Measurements from ENCODE around the gene FAM217B.
"Not testable (repeated sequence)": the region's sequence is repeated elsewhere in the genome, so short reads cannot be mapped to it uniquely, and the experiment has no call there.

FAM217B gene

GRCh38 chr20:59939052-59939878 is 924 bp upstream of the FAM217B start:
- DNase-seq, result no peak

- peak; percentile 36 for DNase-seq
These were observed 385 bp upstream of the FAM217B start for GRCh38 chr20:59939879-59940128.

DNA sequence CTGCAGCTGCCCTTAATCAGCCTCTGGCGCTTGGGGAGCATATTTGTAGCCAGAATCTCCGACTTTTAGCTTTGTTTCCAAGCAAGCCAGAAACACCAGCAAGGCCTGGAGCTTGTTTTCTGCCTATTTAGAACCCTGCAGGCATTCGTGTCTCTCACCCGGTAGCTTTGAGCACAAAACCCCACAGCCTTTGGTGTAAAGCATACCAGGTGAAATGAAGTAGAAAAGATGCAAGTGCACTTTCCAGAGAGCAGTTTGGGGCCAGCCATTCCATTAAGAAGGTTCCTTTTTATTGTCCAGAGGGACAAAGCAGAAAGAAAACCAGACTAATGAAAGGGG is 736 bp downstream of the FAM217B start:
- DNase-seq, result no peak

DNA sequence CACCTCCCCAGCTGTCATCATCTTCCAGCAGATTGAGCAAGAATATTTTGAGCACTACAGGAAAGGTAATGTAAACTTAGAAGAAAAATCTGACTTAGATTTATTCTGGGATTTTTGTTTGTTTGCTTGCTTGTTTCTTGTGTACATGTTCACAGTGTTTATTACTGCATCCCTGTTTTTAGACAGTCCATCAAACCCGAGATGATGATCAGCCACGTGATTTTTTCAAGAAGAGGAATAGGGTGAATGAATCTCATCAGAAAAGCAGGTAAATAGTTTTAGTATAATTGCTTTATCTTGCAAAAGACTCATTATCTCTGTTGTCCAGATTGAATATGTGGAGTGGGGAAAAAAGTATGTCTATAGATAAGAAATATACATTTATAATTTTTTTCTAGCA is 2.1 kb downstream of the FAM217B start:
- DNase-seq, result no peak

DNA sequence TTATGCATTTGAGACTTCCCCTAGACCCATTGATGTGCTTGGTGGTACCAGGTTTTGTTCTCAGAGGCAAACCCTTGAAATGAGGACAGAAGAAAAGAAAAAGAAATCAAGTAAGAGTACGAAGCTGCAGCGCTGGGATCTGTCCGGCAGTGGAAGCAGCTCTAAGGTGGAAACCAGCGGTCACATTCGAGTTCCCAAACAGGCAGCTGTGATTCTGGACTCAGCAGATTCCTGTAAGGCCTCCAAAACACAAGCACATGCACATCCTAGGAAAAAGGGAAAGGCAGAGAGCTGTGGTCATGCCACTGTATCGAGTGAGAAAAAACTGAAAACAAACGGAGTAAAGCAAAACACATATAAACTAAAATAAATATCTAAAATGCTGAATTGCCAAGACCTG is 4.5 kb downstream of the FAM217B start:
- no peak for DNase-seq

DNA sequence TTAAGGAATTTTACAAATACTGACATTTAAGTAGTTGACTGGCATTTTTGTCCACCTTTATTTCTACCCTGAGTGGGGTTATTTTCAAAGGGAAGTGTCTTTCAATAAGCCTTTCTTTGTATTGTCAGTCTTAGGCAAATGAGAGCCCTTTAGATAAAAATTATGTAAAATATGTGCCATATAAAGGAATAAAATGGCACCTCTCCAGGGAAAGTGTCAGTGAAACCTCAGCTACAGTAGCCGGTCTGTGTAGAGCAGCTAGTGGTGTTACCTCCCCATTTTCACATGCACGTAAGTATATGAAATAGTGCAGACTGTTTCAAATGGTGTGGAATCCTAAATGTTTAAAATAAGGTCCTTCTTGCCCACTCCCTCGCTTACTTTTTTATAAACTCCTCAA is 5.0 kb downstream of the FAM217B start:
- no peak for DNase-seq

DNA sequence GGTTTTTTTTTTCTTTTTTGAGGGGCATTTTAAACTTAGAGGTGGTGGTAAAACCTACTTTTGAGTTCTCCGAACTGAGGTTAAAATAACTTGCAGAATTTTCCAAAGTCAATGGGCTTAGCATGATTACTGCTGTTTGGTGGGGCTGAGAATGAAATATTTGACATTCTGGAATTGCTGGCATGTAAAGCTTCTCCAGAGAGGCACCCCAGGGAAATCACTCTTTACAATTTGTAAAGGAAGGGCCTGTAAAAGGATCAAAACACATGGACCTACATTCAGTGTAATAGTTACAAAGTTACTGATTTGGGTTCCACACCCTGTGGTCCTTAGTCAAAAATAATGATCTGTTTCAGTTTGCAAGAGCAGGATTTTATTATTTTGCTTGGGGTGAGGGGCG is 5.5 kb downstream of the FAM217B start:
- no peak for DNase-seq

DNA sequence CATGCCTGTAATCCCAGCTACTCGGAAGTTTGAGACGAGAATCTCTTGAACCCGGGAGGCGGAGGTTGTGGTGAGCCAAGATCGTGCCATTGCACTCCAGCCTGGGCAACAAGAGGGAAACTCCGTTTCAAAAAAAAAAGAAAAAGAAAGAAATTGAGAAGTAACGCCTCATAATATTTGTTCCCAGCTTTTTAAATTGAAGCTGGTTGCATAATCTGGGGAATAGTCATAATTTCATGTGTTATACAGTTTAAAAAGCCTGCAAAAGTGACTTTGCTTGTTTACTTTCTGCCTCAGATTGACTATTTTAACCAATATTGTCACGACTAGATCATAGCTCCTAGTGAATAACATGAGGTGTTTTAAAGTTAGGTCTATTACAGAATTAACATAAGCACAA is 7.2 kb downstream of the FAM217B start:
- DNase-seq, result peak; percentile 58

DNA sequence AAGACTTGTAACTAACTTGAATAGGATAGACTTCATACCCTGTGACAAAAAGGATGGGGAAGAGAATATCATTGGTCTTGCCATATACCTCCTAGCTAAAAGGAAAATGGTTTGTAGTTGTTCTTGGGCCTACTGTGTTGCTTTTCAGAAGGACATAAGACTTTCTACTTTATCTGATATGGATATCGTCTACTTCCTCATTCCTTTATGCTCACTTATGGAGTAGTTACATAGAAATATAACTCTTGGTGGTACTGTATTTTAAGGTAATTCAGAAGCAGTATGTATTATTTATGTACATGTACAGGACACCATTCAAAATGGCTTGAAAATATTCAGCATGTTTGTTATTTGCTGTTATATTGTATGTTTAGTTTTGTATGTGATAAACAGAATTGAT is 8.0 kb downstream of the FAM217B start:
- no peak for DNase-seq

DNA sequence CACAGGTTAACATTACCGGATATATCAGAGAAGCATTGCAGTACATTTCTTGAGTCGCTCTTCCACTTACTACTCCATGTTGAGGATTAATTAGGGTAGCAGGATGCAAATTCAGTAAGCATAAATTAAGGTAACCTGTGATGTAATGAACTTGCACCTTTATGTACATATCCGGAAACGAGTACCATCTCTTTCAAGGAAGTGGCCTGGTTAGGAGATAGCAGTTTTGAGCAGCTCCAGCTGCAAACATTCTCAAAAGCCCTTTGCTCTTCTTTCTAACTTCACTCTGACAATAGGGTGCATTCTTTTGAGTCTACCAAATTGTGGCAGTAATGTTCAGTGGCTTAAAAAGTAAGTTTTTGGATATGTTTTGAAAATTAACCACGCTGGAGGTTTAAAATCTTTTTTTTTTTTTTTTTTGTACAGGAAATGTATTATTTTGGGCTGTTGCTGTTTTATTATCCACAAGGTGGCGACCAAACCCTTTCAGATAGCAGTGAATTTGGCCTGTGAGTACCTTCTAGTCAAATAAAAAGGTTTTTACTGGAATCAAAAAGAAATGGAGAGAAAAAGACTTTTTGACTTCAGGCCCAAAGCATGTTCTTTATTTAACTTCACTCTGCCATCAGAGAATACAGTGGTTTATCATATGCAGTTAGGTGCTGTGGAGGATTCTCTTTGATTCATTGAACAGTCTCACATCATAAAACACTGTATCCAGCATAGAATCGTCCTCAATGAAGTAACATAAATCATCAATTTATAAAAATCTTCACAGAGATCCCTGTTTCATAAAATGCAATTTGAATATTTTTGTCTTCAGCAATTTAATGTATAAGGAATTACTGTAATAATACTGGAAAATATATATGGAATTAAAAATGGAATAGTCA is 8.9 kb downstream of the FAM217B start:
- peak; percentile 59 for DNase-seq

GRCh38 chr20:59949911-59950310 is 9.7 kb downstream of the FAM217B start:
- no peak for DNase-seq

DNA sequence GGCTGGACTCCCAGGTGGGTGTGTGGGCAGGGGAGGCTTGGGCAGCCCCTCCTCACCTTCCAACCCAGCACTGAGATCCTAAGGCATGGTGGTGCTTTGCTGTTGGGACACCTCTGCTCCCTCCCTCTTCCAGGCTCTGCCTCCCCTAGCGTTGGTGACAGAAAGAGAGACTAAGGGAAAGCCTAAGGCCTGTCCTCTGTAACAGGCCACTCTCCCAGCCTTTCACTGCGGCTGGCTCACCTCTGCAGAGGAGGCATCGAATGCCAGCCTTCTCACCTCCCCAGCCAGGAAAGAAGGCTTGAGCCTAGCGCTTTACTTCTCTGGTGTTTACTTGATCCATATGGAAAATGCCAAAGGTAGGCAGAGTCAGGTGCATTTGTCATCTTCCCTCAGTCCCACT is 14.5 kb downstream of the FAM217B start:
- DNase-seq, result no peak

DNA sequence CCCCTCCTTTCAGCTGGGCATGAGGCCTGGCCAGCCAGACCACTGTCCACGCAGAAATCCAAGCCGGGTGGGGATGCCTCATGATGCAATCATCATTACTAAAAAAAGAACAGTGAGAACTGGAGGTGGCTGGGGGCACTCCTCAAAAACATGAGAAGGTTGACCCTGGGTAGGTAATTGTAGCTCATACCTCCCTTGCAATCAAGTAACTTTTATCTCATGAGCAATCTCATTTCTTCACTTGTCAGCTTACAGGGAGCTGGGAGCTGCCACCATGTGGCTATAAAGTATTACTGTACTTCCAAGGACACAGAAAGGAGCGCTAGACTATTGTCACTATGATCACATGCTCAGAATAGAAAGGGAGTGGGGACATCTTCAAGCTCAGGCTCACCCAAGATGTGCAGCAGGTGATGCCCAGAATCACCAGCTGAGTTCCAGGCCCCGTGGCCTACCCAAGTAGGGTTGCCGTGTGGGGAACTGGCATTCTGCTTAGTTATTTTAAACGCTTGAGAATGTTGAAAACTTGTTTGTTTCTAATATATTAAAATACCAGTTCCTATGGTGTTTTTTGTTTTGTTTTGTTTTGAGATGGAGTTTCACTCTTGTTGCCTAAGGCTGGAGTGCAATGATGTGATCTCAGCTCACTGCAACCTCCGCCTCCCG is 15.1 kb downstream of the FAM217B start:
- DNase-seq, result peak; percentile 36

GRCh38 chr20:59957568-59957967 is 17.4 kb downstream of the FAM217B start:
- DNase-seq, result not testable (repeated sequence)

DNA sequence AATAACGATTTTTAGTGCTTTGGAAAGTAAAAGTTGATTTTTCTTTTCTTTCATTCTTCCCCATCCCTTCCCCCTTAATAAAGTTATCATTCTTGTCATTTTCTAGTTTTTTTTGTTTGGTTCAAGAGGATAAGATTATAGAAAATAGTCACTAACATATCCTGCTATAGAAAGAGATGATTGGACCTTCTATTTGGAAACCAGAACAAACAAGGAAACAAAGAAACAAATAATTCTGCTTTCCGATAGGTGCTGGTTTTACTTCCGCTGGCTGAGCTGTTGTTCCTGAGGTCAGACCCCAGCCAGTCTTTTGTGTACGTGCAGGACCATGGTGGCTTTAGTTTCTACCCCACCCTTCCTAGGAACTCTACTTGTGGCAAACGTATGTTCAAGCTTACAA is 17.9 kb downstream of the FAM217B start, which contains the start of gene CDH26:
Gene CDH26 (plus strand): TSS at position 301 of the 400 bp plus-strand sequence. CDS start 304 bp downstream, outside the sequence.
- DNase-seq, result no peak

GRCh38 chr20:59958626-59959025 is 18.4 kb downstream of the FAM217B start:
- no peak for DNase-seq

DNA sequence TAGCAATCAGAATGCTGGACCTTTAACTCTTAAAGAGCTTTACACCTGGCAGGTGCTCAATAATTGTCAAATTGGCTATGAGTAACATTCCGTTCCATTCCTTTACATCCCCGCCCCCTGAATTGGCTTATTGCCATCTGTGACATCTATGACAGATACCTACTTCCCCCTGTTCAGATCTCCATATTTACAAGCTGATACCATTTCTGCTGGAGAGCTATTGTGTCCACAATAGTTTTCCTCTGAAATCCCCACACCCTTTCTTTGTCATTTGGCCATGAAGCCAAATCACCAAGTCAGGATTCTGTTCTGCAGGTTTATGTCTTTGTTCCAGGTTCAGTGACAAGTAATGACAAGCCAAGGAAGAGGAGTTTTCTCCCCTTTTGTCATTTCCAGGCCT is 21.2 kb downstream of the FAM217B start:
- no peak for DNase-seq

- DNase-seq, result no peak
These were observed 22.0 kb downstream of the FAM217B start for GRCh38 chr20:59962155-59962554.

GRCh38 chr20:59966428-59966827 is 26.2 kb downstream of the FAM217B start:
- no peak for DNase-seq

DNA sequence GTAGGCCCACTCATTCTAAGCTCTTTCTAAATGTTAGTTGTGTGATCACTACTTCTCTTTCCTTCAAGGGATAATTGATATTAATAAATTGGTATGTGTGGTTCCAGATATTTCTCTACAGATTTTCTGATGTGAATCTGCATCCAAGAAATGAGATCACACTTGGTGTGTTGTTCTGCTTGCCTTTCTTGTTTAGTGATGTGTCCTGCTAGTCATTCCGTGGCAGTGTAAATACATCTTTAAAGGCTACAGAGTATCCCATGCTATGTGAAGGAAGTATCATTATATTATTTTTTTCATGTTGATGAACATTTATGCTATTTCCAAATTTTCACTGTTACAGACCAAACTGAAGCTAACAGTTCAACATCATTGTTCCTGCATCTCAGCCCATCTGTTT is 31.2 kb downstream of the FAM217B start:
- DNase-seq, result no peak

DNA sequence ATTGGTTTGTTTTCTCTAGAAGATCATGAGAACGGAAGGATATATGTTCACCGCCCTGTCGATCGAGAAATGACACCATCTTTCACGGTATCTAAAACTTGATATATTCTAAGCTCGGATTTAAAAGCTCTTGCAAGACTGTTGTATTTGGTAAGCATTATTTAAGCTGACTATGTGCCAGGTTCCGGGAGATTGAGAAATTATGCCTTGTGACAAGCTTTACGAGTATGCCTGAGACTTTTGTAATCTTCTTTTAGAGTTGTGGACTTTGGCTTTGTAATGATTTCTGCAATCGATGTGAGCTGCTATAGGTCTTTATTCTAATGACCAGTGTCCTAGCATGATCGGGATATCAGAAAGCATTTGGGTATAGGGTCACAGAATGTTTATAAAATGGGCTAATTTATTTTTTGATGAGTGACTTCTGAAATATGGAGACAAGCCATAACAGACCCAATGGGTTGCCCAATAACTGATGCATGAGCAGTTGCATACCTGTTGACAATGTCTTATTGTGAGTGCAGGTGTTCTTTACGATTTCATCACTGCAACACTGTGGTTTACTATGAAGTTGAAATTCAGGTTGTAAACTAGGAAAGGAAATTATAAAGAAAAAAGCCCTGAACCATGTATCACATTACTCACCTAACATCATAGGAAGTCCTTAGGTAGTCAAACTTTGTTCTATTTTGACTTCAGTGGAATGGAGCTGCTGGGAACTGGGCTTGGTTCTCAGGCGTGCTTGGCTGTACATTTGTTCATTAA is 32.0 kb downstream of the FAM217B start:
- peak; percentile 57 for DNase-seq

GRCh38 chr20:59976156-59976782 is 36.1 kb downstream of the FAM217B start:
- no peak for DNase-seq

DNA sequence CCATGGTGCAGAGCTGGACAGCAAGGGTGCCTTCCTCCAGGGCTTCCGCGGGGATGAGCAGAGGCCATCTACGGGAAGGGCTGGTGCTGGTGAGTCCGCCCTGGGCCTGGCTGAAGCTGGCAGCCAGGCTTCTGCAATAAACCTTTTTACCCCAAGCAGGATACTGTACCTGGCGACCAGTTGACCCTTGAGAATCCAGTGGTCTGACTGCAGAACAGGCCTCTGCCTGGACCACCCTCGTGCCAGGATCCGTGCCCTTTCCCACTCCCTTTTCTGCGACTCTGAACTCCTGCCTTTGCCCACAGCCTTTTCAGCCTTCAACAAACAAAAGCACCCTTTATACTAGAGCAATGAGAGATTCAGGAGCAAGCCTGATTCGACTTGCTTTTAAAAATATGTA is 36.9 kb downstream of the FAM217B start:
- no peak for DNase-seq

Data from inflammatory macrophage treated with lipopolysaccharide for 4 hours (primary cell).